ENCODE measurements around the gene COL4A6. TPM values are rescaled to one million over a fixed set of nuclear protein-coding genes. Genes with fewer than 3 reads are reported as not detected.

COL4A6 gene
- total and polyA plus RNA-seq, 10 of the 15 experiments (the other 5 are each of a cell fraction or from before 2014, with no cell fraction given) = 0.02 to 0.56 (median 0.05) TPM; not detected in 3

- TF ChIP-seq FOS (IDR thresholded peaks at IDR 0.05; ENCODE audit: borderline replicate concordance, extremely low read depth, insufficient read length) (no peak), KLF5 (IDR thresholded peaks at IDR 0.05; ENCODE audit: partially characterized antibody) (no peak), HCFC1 (IDR thresholded peaks at IDR 0.05; ENCODE audit: low read length) (no peak), RELA (IDR thresholded peaks at IDR 0.05; ENCODE audit: borderline replicate concordance, partially characterized antibody) (no peak)
Observed at GRCh38 chrX:108173874-108174273, 264.3 kb downstream of the COL4A6 start (continued).

- no peaks in the 10 kb centered on the region for H3K79me2 ChIP-seq (ENCODE audit: control insufficient read depth, insufficient read depth, low read length)
- no peak overlapping the region for H3K9ac ChIP-seq (ENCODE audit: control insufficient read depth, insufficient read depth, low read length)
- no peaks in the 10 kb centered on the region for H3K27me3 ChIP-seq (replicated peaks in 1 of 2; ENCODE audit: control insufficient read depth in 2 of 2, insufficient read depth in 2 of 2, low read length in 1 of 2)
- WGBS (ENCODE audit: insufficient coverage, insufficient replicate concordance, low lambda C conversion rate, missing lambda C conversion rate) = 38% methylated on average over 4 of the region's 4 CpGs
- H4K20me1 ChIP-seq (ENCODE audit: control insufficient read depth, insufficient read depth) = no peaks in the 10 kb centered on the region
- no peak for ATAC-seq
- in situ Hi-C loops (cut with MboI) (no loop called here), intact Hi-C loops (cut with micrococcal nuclease; ENCODE audit: unreplicated experiment) (no loop called here)
- ChIA-PET RAD21 (ENCODE audit: unreplicated experiment) (no interaction called here), SMC1A (ENCODE audit: uncharacterized antibody, unreplicated experiment) (no interaction called here), CTCF (interaction anchor here (1.1 kb wide), 1 partner anchor 24 kb away, joined by 3 read pairs; no protein-coding TSS in a partner anchor), POLR2A (no interaction called here)
- FAIRE-seq = no peak
- H3K9me3 ChIP-seq (replicated peaks; ENCODE audit: control insufficient read depth, insufficient read depth, low read length) = no peaks in the 10 kb centered on the region
- no peak overlapping the region for H3K4me2 ChIP-seq (ENCODE audit: control insufficient read depth, insufficient read depth)
- no peak for TF ChIP-seq HDGF (IDR thresholded peaks at IDR 0.05)
- TF ChIP-seq RAD21 (IDR thresholded peaks at IDR 0.05; ENCODE audit: insufficient read depth, low read depth, low read length) = no peak
- TF ChIP-seq ATF3 (IDR thresholded peaks at IDR 0.05; ENCODE audit: borderline replicate concordance, extremely low read depth, low read depth, low read length) = no peak
- no peak for TF ChIP-seq JUND (IDR thresholded peaks at IDR 0.05; ENCODE audit: low read depth, low read length)
- TF ChIP-seq IKZF1 (conservative IDR thresholded peaks at IDR 0.05) = no peak
- H2AFZ ChIP-seq (ENCODE audit: control insufficient read depth, low read depth, low read length) = no peak overlapping the region
- no peaks in the 10 kb centered on the region for H3K4me1 ChIP-seq (ENCODE audit: control insufficient read depth, insufficient read depth, low read length)
- BruUV-seq (replicated peaks) = no TSS peak
- no peak for DNase-seq (ENCODE audit: low read depth, low spot score)
- H3K4me3 ChIP-seq = no peak overlapping the region
- no peak overlapping the region for H3K27ac ChIP-seq (ENCODE audit: control insufficient read depth, insufficient read depth)
- H3K36me3 ChIP-seq (ENCODE audit: control insufficient read depth in 2 of 2, insufficient read depth in 2 of 2, low read length in 1 of 2) = no peaks in the 10 kb centered on the region
Observed at GRCh38 chrX:108171671-108172070, 266.6 kb downstream of the COL4A6 start.
